ENCODE results near the gene TLN1. TPM values are rescaled to one million over a fixed set of nuclear protein-coding genes. Genes with fewer than 3 reads are reported as not detected.

TLN1 gene
- total RNA-seq, 1 donor from 2014 or later = 17.8 TPM

GRCh38 chr9:35706951-35707350, 25.0 kb downstream of the TLN1 start:
- no peak for DNase-seq

- DNase-seq = no peak
Observed at GRCh38 chr9:35705836-35706430, 26.1 kb downstream of the TLN1 start.

DNA sequence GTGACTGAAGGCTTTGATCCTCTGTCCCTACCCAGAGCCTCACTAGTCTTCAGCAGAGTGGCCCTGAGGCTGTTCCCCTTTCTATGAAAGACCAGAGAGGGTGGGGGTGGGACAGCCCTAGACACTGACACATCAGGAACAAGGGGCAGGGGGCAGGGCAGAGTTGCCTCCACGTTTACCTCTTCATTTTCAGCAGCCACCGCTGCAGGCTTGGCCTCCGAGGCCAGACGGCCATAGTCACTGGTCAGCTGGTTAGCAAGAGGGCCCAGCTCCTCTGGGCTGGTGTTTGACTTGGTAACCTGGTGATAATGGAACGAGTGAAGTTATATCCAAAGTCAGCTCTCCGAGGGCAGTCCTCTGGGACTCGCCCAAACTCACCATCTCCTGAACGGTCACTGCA, 26.6 kb downstream of the TLN1 start:
- no peak for DNase-seq

GRCh38 chr9:35703906-35704672, 27.9 kb downstream of the TLN1 start:
- no peak for DNase-seq

DNA sequence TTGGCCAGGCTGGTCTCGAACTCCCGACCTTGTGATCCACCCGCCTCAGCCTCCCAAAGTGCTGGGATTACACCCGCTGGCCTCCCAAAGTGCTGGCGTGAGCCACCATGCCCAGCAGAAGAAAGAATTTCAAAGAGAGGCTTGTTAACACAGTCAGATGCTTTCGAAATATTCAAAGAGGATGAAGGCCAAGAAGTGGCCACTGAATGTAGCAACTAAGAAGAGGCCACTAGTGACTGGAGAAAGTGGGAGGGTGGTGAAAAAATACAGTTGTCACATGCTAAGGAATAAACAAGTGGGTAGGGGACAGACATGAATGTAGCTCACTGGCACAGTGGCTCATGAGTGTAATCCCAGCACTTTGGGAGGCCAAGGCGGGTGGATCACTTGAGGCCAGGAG, 29.3 kb downstream of the TLN1 start:
- no peak for DNase-seq

DNA sequence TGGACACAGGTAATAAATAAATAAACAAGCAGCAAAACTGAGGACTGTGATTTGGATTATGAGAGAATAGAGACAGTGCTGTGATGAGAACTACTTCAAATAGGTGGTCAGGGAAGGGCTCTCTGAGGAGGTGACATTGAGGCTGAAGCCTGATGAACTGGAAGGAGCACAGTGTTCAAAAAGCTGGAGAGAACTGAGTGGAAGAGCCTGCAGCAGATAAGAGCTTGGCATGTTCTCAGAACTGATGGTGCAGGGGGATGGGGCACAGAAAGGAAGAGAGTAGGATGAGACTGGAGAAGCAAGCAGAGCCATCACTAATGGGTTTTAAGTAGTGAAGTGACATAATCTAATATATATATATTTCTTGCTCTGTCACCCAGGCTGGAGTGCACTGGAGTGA, 31.1 kb downstream of the TLN1 start:
- DNase-seq = no peak

DNA sequence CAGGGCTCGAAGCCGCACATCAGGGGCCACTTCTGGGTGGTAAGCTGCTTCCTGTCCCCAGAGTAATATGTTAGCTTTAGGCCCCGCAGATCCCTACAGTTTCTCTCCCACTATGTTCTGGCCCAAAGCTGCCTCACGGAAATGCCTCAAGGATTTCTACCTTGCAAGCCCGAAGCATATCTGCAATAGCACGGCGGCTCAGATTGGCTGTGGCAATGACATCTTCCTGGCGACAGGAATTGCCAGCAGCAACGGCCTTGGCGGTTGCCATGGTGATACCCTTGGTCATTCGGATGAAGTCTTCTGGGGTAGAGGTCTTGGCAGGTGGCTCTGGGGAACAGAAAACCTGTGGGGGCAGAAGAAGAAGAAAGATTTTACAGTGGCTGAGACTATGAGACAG, 32.0 kb downstream of the TLN1 start:
- no peak for DNase-seq

DNA sequence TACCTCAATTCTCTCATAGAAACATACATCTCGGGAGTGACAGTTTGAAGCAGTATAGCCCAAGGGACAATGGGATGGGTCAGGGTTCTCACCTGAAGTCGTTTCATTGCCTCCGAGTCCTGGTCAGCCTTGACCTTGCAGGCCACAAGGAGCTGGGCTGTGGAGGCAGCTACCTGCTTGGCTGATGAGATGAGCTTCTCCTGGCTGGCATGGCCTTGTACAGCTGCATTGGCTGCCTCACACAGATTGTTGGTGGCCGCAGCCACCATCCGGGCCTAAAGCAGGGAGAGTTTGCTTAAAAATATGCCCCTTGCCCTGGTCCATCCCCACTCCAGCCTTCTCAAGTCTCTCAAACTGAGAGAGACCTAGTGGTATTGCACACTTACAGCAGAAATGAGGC, 33.8 kb downstream of the TLN1 start:
- no peak for DNase-seq

DNA sequence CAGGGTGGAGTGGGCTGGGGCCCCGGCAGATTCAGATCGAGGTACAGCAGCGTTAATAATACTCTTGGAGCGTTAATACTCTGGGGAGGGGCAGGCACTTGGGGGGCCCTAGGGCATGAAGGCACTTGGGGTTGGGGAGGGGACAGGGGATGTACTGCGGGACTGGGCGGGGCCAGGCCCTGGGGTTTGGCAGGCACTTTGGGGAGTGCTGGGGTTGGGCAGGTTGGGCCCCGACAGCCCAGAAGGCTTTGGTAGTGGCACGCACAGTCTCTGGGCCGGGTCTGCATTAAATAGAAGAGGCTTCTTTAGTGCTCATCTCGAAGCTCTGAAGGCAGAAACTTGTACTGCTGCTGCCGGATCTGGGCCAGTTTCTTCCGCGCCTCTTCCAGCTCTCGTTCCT, 34.5 kb downstream of the TLN1 start:
- no peak for DNase-seq

DNA sequence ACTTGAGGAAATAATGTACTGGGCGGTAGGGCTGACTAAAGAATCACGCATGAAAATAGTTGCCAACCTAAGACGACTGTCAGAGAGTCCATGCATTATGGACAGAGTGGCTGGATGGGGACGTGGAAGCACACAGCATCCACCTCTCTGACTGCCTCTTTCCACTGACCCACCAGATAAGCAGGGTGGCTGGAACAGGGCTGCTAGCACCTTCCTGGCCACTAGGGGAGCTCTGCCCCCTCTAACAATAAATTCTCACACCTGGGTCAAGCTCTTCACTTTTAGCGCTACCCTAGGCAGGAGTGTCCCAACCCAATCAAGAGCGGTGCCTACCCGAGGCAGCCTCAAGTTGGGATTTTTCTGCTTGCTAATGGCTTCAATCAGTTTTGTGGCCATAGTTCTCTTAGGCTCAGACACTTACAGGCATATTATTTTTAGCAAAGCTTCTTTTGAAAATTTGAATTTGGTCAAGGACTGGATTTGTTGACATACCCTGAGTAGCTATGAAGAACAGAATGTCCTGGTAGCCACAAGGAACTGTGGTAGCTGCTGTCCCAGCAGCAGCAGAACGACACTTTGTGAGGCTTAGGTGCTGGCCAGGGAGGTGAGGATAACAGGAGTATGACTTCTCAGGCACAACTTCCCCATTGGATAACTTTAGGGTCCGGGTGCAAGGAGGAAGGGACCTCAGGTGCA, 35.3 kb downstream of the TLN1 start:
- peak; percentile 49 for DNase-seq

- no peak for DNase-seq
Observed at GRCh38 chr9:35695943-35696401, 36.0 kb downstream of the TLN1 start.

DNA sequence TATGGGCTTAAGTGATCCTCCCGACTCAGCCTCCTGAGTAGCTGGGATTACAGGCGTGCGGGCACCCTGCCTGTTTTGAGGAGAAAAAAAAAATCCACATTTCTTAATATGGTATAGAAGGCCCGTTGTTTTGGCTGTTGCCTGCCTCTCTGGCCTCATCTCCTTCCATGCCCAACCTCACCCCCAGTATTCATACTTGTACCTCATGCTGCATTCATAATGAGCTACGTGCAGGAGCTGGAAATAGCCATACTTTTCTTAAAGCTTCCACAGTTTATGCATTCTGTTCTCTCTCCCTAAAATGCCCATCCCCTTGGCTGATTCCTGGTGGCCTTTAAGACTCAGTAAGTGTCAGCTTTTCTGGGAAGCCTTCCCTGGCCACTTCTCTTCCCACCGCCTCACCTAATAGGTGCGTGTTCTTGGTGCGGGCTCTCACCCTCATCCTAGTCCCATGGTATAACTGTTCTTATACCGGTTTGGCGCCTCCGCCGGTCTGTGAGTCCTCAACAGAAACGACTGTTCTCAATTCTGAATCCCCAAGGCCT, 40.2 kb downstream of the TLN1 start:
- DNase-seq = no peak

GRCh38 chr9:35691334-35691650, 40.7 kb downstream of the TLN1 start:
- no peak for DNase-seq

- no peak for DNase-seq
Observed at GRCh38 chr9:35690614-35691333, 41.2 kb downstream of the TLN1 start.

DNA sequence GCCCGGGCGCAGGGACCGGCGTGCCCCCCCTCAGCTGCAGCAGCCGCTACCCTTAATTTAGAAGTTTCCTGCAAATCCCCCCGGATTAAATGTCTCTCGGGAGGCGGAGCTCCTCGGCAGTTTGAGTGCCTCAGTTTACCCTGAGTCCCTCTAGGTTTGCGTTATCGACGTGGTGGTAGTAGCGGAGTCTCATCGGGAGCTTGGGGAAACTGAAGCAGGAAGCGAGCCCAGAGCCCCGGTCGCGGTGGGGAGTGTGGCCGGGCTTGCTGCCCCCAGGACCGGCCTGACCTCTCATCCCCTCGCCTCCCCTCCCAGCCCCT, 41.7 kb downstream of the TLN1 start:
- no peak for DNase-seq

- no peak for DNase-seq
Observed at GRCh38 chr9:35689542-35690293, 42.3 kb downstream of the TLN1 start, which contains the start of gene TPM2. TSS of gene TPM2 (minus strand) at chr9:35689925. CDS start at chr9:35689817, 108 bp downstream.

- DNase-seq = no peak
Observed at GRCh38 chr9:35688558-35689541, 43.1 kb downstream of the TLN1 start.

GRCh38 chr9:35687972-35688557, 43.9 kb downstream of the TLN1 start:
- DNase-seq = no peak

GRCh38 chr9:35687306-35687705, 44.7 kb downstream of the TLN1 start:
- no peak for DNase-seq
